HK-2 (cell line): ENCODE data around the gene SLC38A10.
A peak's percentile ranks its signal among the peaks of the same experiment; 100 is the strongest.

Experiments used
- DNase-seq: peaks from one replicate; pipeline ENCODE4 v3.0.0-alpha.2; 2018; ENCODE audit not compliant: unreplicated experiment

Gene SLC38A10

DNA sequence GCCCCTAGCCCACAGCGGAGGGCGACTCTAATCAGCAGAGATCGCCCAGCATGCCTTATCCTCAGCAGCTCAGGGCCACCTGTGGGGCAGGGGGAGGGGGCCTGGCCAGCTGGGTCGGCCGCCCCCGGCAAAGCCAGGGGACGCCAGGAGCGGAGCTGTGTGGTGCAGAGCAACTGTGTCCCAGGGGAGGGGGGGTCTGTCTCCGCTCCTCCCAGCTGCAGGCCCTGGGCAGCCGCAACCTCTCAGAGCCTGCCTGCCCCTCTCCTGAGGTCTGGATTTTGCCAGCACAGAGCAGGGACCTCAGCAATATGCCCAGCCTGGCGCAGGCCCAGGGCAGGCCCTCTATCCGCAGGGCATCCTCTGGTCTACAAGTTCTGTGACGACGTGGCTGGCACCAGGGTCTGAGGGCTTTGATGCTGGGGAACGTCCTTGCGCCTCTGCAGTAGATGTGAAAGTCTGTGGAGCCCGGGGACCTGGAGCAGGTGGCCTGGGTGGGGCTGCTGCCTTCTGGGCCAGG lies 36.5 kb upstream of the SLC38A10 start:
- no peak for DNase-seq

DNA sequence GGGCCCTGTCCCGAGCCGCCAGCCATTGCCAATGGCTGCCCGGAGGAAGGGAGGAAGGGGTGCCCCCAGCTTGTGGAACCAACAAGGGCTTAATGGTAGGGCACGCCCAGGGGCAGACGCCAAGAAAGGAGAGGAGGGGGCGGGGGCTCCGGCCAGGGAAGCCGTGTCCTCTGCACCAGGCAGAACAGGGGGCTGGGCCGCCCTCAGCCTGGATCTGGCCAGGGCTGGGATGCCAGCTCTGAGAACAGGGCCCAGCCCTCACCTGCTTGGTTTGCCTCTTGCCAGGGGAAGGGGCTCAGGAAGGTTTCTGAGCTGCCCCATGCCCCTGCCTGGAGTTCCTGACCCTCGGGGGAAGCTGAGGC lies 35.8 kb upstream of the SLC38A10 start:
- DNase-seq = no peak

DNA sequence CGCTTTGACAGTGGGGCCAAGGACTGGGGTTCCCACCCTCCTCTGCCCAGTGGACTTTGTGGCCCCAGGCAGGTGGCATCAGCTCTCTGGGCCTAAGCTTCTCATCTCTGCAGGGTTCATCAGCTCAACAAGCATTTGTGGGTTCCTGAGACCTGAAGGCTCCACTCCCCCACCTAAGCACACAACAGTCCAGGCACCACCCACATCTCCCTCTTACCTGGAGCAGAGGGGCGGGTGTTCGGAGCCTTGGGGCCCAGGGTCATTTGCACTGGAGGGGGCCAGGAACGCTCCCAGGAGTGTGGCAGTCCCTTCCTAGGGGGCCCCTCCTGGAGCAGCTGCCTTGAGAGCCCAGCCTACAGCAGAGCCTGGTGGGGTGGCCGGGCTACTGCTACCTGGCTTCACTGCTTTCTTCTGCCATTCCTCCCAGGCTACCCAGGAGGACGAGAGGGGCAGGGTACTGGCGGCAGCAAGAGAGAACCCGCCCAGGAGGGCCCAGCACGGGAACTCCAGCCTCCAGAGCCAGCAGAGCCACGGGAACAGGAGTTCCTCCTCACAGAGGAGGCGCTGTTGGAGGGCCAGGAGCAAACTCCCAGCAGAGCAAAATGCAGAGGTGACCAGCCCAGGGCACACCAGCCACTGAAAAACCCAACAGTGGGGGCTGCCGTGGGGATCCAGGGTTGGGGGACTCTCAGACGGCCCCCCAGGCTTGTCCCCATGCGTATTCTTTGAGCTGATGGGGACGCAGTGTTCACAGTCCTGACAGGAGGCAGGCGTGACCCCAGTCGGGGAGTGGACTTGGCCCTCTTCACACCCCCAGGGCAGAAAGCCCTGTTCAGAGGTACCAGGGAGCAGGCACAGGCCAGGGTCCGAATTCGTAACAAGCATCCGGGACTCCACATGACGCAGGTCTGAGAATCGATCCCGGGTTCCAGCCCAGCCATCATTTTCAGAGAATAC lies 35.1 kb upstream of the SLC38A10 start:
- DNase-seq = no peak

DNA sequence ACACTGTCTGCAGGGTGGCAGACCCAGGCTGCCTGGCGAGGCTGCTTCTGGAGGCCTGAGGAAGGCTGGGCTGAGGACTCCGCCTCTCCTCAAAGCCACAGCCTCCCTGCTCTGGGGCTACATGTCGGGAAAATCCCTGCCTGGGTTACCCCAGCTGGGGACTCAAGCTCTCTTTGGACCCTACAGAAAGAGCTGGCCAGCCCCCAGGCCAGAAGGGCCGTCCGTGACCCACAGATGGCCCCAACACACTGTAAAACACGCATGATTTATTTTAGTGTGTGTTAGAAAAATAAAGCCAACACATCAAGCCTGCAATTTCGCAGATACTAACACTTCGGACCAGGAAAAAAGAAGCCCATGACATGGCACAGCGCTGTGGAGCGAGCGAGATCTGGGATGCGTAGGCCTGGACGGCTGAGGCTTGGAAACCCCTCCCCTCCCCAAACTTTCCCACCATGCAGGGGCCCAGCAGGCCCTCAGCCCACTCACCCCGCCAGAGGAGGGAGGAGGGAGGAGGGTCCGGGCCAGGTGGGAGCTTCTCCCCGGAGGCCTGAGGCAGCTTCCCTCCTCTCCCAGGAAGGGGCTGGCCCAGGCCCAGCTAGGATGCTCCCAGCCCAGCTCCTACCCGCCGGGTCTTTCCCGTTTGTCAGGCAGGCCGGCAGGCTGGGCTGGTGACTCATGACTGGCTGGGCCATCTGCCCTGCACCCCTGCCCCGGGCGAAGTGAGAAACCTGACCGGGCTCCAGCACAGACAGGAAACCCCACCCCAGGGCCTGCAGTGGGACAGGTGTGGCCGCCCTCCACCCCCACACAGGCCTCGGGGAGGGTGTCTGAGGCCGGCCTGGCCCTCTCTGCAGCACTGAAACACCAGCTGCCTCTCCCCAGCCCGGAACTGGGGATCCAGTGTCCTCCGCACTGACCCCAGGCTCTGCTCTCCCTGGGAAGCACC lies 34.1 kb upstream of the SLC38A10 start:
- peak; percentile 95 for DNase-seq

DNA sequence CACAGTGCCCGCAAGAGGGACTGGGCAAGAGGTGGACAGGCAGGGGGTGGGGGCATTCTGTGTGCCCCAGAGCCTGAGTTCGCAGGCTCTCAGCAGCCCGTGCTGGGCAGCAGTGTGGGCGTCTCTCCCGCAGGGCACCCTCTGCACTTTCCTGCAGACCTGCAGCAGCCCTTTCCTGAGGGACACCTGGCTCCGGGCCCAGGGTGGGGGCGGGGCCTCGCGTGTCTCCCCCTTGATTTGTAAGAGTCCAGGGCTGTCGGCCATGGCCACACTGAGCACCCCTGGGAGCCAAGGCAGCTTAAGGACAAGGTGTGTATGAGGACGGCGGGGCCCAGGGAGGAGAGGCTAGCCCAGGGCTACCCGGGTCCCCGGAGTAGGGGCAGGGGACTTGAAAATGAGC lies 33.4 kb upstream of the SLC38A10 start:
- peak; percentile 29 for DNase-seq

DNA sequence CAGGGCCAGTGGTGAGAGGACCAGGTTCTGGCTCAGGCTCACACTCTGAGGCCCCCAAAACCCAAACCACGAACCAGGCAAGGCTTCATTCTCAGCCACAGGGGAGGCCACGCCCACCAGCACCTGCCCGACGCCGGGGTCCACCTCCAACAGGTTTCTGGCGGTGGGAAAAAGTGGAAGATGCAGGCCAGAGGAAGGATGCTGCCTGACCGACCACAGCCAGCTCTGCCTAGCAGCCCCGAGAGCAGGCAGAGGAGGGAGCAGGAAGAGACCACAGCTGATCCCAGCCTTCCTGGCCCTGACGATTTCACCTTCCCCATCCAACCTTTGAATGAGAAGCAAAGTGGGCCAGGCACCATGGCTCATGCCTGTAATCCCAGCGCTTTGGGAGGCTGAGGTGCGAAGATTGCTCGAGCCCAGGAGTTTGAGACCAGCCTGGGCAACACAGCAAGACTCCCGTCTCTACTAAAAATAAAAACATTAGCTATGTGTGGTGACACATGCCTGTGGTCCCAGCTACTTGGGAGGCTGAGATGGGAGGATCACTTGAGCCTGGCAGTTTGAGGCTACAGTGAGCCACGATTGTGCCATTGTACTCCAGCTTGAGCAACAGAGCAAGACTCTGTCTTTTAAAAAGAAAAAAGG lies 30.7 kb upstream of the SLC38A10 start:
- no peak for DNase-seq

DNA sequence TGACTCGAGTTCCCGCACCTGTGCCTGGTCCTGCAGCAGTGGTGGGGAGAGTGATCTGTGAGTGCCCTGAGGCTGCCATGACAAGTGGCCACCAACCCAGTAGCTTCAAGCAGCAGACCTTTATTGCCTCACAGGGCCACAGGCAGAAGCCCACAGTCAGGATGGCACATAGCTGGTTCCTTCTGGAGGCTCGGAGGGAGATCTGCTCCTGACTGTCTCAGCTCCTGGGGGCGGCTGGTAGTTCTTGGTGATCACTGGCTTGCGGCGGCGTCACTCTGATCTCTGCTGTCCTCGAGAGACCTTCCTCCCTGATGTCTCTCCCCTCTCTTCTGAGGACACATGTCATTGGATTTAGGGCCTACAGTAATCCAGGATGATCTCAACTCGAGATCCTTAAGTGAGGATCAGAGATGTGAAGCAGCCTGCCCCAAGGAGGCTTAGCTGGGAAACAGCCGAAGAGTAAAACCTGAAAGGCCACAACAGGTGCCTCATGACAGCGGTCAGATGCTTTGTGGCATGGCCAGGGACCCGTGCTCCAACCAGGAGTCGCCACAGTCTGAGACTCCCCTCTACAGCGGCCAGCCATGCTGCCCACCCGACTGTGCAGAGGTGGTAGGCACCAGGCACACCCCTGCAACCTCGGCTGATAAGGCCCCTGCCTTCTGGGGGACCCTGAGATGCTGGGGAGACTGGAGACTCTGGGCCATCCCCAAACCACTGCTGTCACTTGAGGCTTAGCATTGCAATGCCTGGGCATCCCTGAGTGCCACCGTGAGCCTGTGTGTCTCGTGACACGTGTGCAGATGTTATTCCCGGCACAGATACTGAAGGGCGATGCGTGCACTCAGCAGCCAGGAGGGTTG lies 30.0 kb upstream of the SLC38A10 start:
- no peak for DNase-seq

DNA sequence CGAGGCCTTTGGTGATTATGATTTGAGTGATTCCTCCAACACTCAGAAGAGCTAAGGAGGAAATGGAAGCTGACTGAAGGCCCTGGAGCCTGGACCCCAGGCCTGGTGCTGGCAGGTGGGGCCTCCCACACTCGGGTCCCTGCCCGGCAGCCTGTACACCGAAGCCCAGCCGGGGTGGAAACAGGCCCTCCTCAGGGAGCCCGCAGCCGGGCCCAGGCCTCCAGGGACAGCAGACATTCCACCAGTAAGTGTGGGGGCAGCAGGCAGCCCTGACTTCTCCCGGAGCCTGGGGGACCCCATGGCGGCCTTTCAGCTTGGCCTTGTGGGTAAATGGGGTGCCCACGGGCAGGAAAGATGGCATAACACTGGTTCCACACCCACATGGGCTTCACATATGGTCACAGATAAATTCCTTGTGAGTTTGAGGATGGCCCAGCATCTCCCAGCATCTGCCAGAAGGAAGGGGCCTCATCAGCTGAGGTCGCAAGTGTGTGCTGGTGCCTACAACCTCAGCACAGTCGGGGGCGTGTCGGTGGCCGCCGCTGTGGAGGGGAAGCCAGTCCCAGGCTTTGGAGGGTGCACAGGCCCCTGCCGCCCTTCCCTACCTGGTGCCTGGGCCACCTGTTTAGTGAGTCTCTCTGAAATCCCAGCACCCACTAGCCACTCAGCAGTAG lies 29.2 kb upstream of the SLC38A10 start:
- DNase-seq = no peak

DNA sequence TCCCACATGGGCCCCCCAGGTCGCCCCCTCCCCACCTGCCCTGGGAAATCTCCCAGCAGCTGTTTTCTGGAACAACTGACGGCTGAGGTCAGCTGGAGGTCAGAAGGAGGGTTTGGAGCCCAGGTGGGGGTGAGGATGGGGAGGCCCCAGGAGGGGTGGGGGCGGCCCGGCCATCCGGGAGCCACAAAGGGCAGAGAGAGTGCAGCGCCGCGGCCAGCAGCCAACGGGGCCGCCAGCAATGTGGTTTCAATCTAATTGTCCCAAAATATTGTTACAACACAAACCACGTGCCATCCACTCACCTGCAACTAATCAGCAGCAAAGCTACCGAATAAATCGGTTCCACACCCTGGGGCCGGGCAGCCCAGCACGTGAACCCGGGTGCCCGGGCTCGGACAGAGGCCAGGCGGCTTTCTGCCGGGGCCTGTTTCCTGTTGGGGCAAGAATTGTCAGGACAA lies 28.3 kb upstream of the SLC38A10 start:
- no peak for DNase-seq

DNA sequence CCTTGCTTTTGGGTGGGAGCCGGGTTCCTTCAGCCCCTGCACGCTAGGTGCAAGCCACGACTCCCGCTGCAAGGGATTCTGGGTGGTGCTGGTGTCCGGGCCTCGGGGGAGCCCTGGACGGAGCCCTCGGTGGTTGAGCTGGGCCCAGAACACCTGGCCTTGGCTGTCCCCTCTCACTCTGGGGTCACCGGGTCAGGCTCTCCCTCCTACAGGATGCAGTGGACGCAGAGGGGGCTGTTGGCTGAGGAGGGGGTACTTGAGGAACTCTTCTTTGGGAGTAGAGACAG lies 27.9 kb upstream of the SLC38A10 start:
- no peak for DNase-seq

DNA sequence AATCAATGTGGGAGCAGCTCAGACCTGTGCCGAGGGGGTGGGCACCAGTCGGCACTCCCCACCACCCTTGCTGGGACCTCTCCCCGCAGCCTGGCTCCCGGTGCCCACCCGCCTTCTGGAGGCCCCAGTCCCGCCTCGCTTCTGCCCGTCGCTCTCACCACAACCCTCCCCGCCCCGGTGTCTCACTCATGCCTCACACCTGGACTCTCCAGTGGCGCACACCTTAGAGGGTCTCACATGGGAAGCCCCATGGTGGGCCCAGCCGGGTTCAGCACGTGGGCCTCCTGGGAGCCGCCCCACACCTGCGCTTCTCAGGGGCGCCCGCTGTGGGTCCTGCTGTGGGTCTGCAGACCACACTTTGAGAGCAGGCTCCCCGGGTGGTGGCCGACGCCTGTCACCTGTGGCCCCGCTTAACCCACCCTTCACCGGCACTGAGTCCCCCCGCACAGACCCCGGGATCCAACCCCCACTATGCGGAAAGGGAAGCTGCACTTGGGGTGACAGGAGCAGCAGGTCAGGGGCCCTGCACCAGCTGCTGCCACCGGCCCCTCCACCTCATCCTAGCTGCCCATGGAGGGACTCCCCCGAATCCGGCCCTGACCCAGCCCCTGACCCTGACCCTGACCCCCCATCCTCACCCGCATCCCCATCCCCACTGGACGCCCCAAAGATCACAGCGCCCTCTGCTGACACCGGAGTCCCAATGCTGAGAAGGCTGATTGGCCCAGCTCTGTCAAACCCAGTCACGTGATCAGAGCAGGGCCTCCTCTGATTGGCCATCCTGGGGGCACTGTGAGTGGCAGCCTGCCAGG lies 27.4 kb upstream of the SLC38A10 start:
- no peak for DNase-seq

DNA sequence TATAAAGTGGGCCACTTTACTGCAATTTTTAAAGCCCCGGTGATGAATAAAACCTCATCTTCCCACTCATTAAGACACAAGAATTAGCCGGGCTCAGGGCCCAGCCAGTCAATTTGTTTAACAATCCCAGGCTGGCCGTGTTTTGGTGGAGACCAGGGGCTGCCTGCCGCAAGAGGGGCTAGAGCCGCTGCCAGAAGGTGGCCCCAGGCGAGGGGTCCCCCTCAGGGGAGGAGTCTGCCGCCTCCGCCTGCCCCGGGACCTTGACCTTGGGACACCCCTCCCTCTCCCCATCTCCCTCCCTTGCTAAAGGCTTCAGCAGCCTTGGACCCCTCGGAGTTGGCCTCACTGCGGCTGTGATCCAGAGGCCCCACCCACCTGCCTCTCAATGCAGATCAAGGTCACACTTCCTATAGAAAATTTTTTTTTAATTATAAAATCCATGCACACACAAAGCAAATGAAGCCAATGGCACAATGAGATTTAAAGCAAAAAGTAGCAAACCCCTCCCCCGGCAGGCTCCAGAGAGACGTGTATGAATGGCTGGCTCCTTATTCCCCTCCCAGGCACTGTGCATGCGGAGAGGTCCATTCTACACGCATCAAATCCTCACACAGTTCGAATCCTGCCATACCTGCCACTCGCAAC lies 23.0 kb upstream of the SLC38A10 start:
- no peak for DNase-seq

DNA sequence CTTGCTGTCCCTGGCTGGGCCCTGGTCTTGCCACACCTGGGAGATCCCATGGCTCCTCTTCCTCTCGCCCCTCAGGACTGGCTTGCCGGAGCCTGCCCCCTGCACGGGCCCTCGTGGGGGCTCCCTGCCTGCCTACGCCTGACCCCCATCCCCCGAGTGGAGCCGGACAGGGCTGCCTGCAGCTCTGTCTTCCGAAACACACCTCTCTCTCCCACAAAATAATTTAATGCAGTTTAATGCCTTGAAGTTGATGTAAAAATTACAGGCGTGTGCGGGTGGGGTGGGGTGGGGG lies 22.4 kb upstream of the SLC38A10 start:
- DNase-seq = no peak

DNA sequence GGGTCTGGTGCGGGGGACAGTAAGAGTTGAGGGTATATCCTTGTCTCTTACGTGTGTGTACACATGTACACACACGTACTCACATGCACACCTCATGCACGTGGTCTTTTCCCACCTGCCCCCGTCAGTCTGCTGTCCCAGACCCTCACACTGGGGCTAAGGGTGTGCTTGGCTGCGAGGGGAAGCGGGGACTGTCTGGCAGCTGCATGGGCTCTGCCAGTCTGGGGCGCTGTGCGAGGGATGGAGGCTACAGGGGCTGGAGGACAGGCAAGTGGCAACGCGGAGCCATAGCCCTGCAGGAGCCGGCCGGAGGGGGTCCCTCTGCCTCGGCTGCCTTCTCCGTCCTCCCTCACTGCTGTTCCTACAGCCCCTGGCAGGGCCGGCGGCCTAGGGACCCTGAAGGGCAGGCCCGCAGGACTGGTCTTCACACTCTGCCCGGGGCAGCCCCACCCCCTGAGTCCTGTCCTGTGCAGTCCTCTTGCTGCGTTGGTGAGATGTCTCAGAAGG lies 20.8 kb upstream of the SLC38A10 start:
- no peak for DNase-seq

DNA sequence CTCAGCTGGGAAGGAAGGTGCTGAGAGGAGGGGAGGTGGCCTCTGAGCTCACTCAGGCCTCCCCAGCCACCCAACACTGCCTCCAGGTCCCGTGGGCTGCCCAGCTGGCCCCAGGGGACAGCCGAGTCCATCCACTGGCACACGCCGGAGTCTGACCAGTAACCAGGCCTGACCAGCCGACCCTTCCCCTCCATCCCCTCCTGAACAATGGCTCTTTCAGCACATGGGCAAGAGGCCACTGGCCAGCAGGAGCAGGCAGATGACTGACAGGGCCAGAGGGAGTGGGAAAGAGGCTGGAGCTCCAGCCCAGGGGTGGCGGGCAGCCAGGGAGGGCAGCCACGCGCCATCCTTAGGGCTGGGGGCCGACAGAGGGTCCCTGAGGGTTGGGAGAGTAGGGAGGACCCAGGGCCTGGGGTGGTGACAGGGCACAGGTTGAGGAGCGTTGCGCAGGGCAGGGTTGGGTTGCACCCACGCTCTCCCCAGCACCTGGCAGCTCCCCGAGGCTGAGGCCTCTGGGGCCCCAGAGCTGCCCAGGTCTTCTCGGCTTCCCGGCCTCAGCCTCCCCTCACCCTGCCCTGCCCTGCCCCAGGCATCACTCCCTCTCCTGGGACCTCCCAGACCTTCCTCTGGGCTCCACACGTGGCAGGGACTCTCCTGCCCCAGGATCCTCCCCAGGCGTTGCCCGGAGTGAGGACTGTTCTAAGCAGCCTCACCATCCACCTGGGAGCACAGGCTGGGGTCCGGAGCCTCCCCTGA lies 20.2 kb upstream of the SLC38A10 start:
- DNase-seq = no peak

DNA sequence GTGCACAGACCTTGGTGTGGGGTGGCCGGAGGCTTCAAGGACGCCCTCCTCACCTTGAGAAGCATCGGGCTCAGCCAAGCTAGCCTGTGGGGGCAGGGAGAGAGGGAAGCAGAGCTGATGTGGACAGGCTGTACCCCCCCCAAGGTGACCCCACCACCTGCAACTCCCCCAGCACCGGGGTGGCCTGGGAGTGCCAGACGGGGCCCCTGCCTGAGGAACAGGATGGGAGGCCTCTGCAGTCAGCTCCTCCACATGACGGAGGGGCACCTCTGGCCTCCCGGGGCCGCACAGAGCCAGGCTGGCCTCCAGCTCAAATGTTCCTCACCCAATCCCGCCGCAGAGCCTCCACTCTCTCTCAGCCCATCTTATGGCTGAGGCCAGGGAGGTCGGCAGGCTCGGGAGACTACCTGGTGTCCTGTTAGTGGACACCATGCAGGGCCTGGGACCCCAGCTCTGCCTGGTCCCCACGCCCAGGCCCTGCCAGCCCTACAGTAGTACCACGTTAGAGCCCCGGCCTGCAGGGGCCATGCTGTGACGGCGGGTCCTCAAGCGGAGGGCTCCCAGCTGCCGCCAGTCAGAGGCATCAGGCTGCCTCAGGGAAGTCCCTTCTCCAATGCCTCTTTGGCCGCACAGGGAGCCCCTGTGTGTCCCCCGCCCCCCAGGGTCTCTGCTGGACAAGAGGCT lies 19.4 kb upstream of the SLC38A10 start:
- DNase-seq = no peak

DNA sequence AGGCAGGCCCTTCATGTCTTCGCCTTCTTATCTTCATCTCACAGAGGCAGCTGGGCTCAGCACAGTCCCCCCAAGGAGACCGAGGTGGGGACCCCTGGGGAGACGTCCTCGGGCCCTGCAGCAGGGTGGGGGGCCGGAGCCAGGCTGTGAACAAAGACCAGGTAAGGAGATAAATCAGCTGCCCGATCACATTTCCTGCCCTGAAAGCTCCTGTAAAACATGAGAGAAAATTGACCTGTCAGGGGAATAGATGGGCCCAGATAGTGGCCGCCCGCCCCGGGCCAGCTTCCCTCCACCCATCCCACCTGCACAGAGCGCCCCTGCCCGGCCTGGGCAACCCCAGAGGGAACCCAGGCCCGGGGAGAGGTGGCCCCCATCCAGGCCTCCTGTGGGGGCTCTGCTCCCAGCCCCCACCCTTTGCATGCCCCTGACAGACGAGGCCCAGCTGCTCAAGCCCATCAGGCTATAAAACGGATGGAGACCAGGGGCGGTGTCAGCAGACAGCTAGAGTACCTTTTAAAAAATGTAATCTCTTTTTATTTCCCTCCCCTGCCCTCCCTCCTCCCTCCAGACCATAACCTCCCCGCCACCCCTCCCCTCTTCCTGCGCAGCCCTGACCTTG lies 18.8 kb upstream of the SLC38A10 start:
- DNase-seq = no peak
